ENCODE data around the gene ERBB4.

Gene ERBB4

DNA sequence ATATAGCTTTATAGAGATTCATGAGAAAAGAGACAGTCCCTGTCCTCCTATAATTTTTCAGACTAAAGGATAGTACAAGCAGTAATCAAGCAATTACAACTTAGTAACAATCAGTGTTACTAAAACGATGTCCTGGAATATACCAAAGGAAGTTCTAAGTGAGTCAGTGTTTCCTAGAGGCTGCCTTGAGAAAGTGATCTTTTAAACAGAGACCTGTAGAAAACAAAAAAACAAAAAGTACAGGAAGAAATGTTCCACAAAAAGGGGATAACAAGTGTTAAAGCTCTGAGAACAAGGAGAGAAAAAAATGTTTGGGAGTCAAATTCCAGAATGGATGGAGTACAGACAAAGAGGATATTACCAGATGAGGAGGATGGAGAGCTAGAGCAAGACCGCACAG is 556.4 kb downstream of the ERBB4 start:
- no peak for DNase-seq

GRCh38 chr2:211981451-211981850 is 557.2 kb downstream of the ERBB4 start:
- DNase-seq, result no peak

DNA sequence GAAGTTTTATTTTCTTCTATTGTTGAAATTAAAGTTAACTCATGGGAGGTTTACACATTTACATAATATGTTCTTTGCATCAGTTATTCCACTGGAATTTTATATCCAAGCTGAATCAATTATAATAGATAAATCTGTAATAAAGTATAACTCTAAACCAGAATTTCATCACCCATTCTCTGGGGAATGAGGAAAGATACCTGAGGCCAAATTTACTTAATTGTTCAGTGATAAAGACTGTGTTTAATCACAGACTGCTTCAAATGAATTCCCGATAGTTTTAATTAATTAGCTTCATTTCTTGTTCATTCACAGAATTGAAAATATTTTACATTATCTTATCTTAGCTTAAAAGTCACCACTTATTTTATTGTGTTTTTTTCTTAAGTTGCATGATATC is 562.5 kb downstream of the ERBB4 start:
- DNase-seq, result no peak

GRCh38 chr2:211967234-211967633 is 571.4 kb downstream of the ERBB4 start:
- DNase-seq, result no peak

- no peak for DNase-seq
Measured at GRCh38 chr2:211963969-211964368, 574.6 kb downstream of the ERBB4 start.

DNA sequence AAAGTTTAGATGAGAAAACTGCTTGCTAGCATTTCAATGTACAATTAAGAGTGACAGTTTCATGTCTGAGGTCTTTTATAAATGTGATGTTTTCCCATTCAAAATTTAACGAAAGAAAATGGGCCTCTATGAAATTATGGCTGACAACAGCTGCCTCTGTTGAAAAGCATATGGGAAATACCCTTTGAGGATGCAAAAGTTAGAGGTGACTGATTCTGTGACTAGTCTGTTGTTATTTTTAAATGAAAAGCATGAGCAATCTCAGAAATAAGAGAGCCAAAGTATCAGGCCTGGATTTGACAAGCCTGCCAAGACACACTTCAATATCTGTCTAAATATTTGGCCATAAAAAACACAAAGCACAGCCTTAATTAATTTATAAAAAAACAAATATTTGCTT is 580.8 kb downstream of the ERBB4 start:
- DNase-seq, result no peak

DNA sequence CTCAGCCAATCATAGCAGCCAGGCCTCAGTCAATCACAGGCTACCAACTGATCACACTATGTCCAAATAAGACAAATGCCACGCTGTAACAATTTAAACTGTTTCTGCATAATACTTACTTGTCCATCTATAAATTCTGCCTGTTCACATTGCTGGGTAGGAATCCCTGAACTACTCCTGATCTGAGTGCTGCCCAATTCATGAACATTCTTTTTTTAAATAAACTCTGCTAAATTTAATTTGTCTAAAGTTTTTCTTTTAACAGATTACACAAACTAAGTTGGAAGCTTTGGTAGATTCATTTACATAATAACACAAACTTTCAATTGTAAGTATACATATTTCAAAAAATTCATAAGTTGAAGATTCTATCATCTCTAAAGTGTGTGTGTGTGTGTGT is 583.0 kb downstream of the ERBB4 start:
- no peak for DNase-seq

DNA sequence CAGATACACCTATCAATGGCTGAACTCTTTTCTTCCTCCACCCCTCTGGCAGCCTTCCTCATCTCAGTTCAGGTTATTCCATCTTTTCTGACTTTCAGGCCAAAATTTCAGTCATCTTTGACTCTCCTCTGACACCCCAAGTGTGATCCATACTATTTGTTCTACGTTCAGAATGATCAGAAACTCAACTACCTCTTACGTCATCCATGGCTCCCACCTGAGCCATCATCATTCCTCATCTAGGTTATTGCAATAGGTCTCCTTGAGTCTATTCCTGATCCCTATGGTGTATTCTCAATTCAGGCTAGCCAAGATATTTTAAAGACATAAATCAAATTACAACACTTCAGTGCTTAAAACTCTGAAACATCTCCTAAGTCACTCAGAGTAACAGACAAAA is 589.7 kb downstream of the ERBB4 start:
- no peak for DNase-seq

DNA sequence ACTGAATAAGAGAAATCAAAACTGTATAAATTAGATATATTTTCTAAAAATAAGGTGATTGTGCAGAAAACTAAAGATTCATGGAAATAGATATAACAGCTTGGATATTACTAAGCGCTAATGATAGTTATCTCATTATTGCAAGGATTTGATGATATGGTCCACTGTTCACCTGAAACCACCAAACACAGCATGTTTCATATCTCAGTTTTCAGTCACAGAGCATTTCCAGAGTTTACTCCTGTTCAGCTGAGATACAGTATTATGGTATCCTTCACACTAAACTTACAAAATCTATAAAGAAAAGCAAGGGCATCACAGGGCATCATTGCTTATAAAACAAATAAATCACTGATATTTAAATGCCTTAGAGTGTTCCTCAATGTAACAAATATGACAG is 591.6 kb downstream of the ERBB4 start:
- DNase-seq, result no peak

- DNase-seq, result no peak
Measured at GRCh38 chr2:211944572-211944971, 594.0 kb downstream of the ERBB4 start.

DNA sequence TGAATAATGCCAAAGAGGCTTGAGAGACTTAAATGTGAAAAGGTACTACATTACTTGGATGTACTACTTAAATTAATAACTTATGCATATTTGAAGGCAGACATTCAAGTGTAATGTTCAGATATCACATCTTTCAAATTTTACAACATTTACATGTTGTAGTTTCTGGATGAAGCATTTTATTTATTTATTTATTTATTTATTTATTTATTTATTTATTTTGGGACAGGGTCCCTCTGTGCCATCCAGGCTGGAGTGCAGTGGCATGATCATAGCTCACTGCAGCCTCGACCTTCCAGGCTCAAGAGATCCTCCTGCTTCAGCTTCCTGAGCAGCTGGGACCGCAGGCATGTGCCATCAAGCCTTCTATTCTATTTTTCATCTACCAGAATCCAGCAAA is 596.4 kb downstream of the ERBB4 start:
- no peak for DNase-seq

DNA sequence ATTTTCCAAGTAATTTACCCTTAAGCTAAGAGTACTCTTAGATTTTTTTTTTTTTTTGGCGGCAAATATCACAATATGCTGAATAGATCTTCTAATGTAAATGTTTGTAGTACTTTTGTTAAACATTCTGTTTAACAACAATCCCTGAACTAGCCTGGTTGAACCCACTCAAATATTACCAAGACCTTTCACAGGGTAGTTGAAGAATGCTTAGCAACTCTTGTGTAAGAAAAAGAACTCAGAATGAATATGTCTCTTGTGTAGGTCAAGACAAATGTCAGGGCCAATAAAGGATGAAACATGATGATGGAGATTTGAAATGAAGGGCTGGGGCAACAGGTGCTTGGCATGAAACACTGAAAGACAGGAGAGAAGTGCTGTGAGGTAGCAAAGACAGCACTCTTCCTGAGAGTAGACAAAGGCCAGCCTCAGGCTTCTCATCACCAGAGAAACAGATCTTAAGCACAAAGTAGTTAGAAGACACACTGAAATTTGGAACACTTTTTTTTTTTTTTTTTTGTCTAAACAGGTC is 597.3 kb downstream of the ERBB4 start:
- no peak for DNase-seq

- no peak for DNase-seq
Measured at GRCh38 chr2:211939177-211939576, 599.4 kb downstream of the ERBB4 start.

DNA sequence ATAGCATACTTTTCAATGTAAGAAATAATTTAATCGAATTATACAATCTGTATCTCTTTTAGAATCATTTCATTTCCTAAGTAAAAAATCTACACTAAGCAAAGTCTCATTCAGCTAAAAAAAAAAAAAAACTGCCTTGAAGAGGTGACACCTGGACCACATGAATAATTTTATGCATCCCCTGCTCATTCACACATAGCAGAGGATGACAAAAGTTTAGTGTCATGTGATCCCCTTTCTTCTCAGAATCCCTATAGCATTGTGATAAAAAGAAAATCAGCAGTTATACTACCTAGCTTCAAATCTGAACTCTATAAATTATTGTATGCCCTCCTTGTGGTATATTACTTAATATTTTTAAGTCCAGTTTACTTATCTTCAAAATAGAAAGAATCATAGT is 603.8 kb downstream of the ERBB4 start:
- no peak for DNase-seq

DNA sequence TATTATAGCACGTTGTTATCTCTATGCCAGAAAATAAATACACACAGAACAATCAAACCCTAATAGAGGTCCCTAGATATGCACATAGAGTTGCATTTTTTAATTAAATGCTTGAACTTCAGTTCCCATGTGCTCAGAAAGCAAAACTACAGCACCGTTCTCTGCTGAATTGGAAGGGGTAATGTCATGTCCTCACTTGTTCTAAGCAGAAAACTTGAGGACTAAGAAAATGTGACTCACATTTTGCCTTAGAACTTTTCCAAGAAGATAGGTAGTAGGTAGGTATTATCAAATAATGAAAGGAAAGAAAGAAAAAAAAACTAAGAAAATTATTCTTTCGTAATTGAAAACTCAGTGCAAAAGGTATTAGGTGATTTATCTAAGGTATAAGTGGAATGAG is 607.3 kb downstream of the ERBB4 start:
- no peak for DNase-seq

- no peak for DNase-seq
Measured at GRCh38 chr2:211930331-211930730, 608.3 kb downstream of the ERBB4 start.

- DNase-seq, result no peak
Measured at GRCh38 chr2:211928201-211928600, 610.4 kb downstream of the ERBB4 start.

GRCh38 chr2:211923019-211923418 is 615.6 kb downstream of the ERBB4 start:
- no peak for DNase-seq

- no peak for DNase-seq
Measured at GRCh38 chr2:211903961-211904360, 634.6 kb downstream of the ERBB4 start.

- no peak for DNase-seq
Measured at GRCh38 chr2:211901226-211901846, 637.3 kb downstream of the ERBB4 start.

GRCh38 chr2:211900518-211900917 is 638.1 kb downstream of the ERBB4 start:
- DNase-seq, result no peak

- DNase-seq, result no peak
Measured at GRCh38 chr2:211900000-211900399, 638.6 kb downstream of the ERBB4 start.

DNA sequence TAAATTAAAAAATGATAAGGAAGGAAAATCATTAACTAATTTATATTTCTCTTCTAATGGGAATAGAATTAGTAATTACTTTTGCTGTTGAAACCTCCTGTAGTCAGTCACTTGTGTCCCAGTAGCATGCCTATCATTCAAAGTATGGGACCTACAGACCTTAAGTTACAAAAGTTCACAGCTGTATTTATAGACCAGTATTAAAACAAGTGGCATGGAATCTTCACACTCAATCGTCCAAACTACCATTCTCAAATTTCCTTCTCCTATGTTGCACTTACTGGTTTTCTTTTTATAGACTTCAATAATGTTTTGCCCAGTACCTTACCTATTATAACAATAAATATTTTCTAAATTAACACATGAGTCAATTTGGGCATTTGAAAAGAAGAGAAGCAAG is 639.9 kb downstream of the ERBB4 start:
- DNase-seq, result no peak

- DNase-seq, result no peak
Measured at GRCh38 chr2:211881449-211881848, 657.2 kb downstream of the ERBB4 start.

GRCh38 chr2:211879323-211879722 is 659.3 kb downstream of the ERBB4 start:
- no peak for DNase-seq

Data from T-helper 9 cell (primary cell).